Measurements from ENCODE around the gene ARID3C.

Gene ARID3C

DNA sequence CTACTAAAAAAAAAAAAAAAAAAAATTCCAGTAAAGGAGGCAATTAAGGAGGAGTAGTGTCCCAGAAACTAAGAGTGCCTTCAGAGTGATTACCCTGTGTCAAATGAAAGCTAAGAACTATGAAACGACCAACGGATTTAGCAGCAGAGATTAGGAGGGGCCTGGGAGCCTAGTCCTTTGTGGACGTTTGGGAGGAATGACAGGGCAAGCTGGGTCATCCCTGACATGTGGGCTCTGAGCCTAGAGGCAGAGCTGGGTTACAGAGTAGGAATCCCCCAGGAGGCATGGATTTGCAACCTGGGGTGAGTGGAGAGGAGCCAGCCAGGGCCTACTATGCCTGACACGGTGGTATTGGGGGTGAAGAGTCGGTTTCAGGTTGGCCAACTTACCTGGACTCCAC lies 4.3 kb upstream of the ARID3C start:
- Histone ChIP-seq H3K36me3 (ENCODE audit: insufficient read depth, low read length) (no peaks in the 10 kb centered on the region), H4K20me1 (ENCODE audit: insufficient read depth, low read length, poor library complexity, severe bottlenecking) (peaks cover 13% of the 10 kb centered on the region), H3K9ac (ENCODE audit: low read depth, low read length, poor library complexity, severe bottlenecking) (no peak overlapping the region), H3K9me2 (replicated peaks; ENCODE audit: low read depth, low read length) (no peaks in the 10 kb centered on the region), H3K9me3 (ENCODE audit: insufficient read depth, low read depth, low read length) (no peaks in the 10 kb centered on the region), H3K79me2 (ENCODE audit: insufficient read depth, low read length) (peaks cover 25% of the 10 kb centered on the region), H3F3A (ENCODE audit: low read depth) (no peaks in the 10 kb centered on the region), H3K4me2 (ENCODE audit: low read depth, low read length, poor library complexity, severe bottlenecking) (no peak overlapping the region), H3K4me1 (ENCODE audit: insufficient read depth, low read length, poor library complexity, severe bottlenecking) (peaks cover 21% of the 10 kb centered on the region), H3K27me3 (ENCODE audit: insufficient read depth, low read length, poor library complexity, severe bottlenecking) (peaks cover 20% of the 10 kb centered on the region), H2AFZ (ENCODE audit: low read length) (no peak overlapping the region), H3K4me3 (ENCODE audit: low read length, poor library complexity, severe bottlenecking) (no peak overlapping the region)
- TF ChIP-seq, protein P1, sequence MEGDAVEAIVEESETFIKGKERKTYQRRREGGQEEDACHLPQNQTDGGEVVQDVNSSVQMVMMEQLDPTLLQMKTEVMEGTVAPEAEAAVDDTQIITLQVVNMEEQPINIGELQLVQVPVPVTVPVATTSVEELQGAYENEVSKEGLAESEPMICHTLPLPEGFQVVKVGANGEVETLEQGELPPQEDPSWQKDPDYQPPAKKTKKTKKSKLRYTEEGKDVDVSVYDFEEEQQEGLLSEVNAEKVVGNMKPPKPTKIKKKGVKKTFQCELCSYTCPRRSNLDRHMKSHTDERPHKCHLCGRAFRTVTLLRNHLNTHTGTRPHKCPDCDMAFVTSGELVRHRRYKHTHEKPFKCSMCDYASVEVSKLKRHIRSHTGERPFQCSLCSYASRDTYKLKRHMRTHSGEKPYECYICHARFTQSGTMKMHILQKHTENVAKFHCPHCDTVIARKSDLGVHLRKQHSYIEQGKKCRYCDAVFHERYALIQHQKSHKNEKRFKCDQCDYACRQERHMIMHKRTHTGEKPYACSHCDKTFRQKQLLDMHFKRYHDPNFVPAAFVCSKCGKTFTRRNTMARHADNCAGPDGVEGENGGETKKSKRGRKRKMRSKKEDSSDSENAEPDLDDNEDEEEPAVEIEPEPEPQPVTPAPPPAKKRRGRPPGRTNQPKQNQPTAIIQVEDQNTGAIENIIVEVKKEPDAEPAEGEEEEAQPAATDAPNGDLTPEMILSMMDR (conservative IDR thresholded peaks at IDR 0.05; ENCODE audit: low read length): no peak
- TF ChIP-seq EZH2phosphoT487 (IDR thresholded peaks at IDR 0.05; ENCODE audit: borderline replicate concordance): no peak

DNA sequence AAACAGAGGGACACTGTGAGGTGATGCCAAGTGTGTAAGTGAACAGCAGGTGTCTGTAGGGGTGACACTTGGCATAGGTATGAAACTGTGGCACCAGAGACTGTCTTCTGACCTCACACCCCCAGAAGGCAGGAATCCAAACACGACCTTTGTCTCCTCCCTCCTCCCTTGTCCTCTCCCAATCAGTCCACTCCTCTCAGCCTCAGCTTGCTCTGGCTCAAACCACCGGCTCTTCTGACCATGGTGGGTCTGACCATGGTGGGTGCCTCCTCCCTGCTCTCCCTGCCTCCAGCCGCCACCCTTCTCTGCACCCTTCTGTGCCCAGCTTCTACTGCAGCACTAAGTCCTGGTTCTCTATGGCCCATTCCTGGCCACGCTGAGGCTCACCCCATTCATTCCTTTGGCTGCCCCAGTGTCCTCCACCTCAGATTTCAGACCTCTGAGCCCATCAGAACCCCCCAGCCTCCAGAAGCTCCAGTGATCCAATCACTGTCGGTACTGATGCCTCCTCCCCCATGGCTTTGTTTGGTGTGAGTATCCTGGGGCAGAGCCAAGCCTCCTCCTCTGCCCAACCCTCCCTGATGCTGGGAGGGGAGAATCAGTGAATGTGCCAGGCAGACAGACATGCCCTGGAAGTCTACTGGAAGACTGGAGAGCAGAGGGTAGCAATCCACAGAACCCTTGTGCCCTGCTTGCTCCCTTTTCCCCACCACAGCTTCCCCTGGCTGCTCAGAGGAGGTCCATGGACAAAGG lies 1.7 kb upstream of the ARID3C start:
- H3K9me3 ChIP-seq (ENCODE audit: insufficient read depth, low read depth, low read length): no peaks in the 10 kb centered on the region
- peaks cover 2% of the 10 kb centered on the region for H4K20me1 ChIP-seq (ENCODE audit: insufficient read depth, low read length, poor library complexity, severe bottlenecking)
- peaks cover 35% of the 10 kb centered on the region for H3K27me3 ChIP-seq (ENCODE audit: insufficient read depth, low read length, poor library complexity, severe bottlenecking)
- no peaks in the 10 kb centered on the region for H3F3A ChIP-seq (ENCODE audit: low read depth)
- H3K9ac ChIP-seq (ENCODE audit: low read depth, low read length, poor library complexity, severe bottlenecking): no peak overlapping the region
- H3K36me3 ChIP-seq (ENCODE audit: insufficient read depth, low read length): no peaks in the 10 kb centered on the region
- TF ChIP-seq, protein P1 (conservative IDR thresholded peaks at IDR 0.05; ENCODE audit: low read length): no peak
- no peak for TF ChIP-seq EZH2phosphoT487 (IDR thresholded peaks at IDR 0.05; ENCODE audit: borderline replicate concordance)
- no peak overlapping the region for H3K4me3 ChIP-seq (ENCODE audit: low read length, poor library complexity, severe bottlenecking)
- no peaks in the 10 kb centered on the region for H3K9me2 ChIP-seq (replicated peaks; ENCODE audit: low read depth, low read length)
- peaks cover 5% of the 10 kb centered on the region for H3K4me1 ChIP-seq (ENCODE audit: insufficient read depth, low read length, poor library complexity, severe bottlenecking)
- H2AFZ ChIP-seq (ENCODE audit: low read length): no peak overlapping the region
- H3K4me2 ChIP-seq (ENCODE audit: low read depth, low read length, poor library complexity, severe bottlenecking): no peak overlapping the region
- peaks cover 6% of the 10 kb centered on the region; the same call in 1 of the 2 replicates for H3K79me2 ChIP-seq (ENCODE audit: insufficient read depth, low read length)

DNA sequence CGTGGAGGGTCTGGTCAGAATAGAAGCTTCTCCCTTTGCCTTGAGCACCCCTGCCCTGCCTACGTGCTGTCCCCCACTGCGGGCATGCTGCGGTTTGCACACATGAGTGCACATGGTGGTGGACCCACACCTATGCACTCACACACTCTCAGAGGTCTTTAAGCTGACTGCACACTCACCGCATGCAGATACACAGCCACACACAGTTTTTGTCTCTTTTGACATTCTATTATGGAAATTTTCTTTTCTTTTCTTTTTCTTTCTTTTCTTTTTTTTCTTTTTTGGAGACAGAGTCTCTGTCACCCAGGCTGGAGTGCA lies 584 bp upstream of the ARID3C start:
- Histone ChIP-seq H3K79me2 (ENCODE audit: insufficient read depth, low read length) (no peaks in the 10 kb centered on the region), H3K27me3 (ENCODE audit: insufficient read depth, low read length, poor library complexity, severe bottlenecking) (peaks cover 35% of the 10 kb centered on the region), H3K4me2 (ENCODE audit: low read depth, low read length, poor library complexity, severe bottlenecking) (no peak overlapping the region), H3K9me2 (replicated peaks; ENCODE audit: low read depth, low read length) (no peaks in the 10 kb centered on the region), H3K9ac (ENCODE audit: low read depth, low read length, poor library complexity, severe bottlenecking) (no peak overlapping the region), H3F3A (ENCODE audit: low read depth) (no peaks in the 10 kb centered on the region), H2AFZ (ENCODE audit: low read length) (no peak overlapping the region), H4K20me1 (ENCODE audit: insufficient read depth, low read length, poor library complexity, severe bottlenecking) (no peaks in the 10 kb centered on the region), H3K4me1 (ENCODE audit: insufficient read depth, low read length, poor library complexity, severe bottlenecking) (no peaks in the 10 kb centered on the region), H3K9me3 (ENCODE audit: insufficient read depth, low read depth, low read length) (no peaks in the 10 kb centered on the region), H3K36me3 (ENCODE audit: insufficient read depth, low read length) (no peaks in the 10 kb centered on the region), H3K4me3 (ENCODE audit: low read length, poor library complexity, severe bottlenecking) (no peak overlapping the region)
- TF ChIP-seq, protein P1 (conservative IDR thresholded peaks at IDR 0.05; ENCODE audit: low read length): no peak

Data from Loucy (cell line).